A204.1 (cell line): ENCODE results near the gene DMD.
"Not testable (repeated sequence)": the region's sequence is repeated elsewhere in the genome, so short reads cannot be mapped to it uniquely, and the experiment has no call there.

Experiments
- FAIRE-seq: peaks from 2 replicates; lab custom pipeline; 2012; peaks lifted over from hg19 to GRCh38; lab: Jason Lieb, UNC

The DMD gene

DNA sequence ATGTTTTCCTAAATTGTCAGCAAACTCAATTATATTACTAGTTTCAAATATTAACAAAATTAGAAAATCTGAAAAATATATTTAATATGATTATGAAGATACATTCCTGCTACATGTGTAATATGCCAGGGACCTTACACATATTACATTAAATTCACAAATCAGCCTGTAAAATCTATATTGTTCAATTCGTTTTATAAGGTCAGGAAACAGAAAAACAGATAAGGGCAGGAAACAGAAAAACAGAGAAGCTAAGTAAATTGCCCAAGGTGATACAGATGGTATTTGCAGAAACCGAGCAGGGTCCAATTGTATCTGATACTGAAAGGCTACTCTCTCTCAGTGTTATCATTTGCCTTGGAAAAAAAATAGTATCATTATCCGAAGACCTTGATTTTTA is 739.0 kb downstream of the DMD start:
- no peak for FAIRE-seq

GRCh38 chrX:32455704-32456103 is 755.6 kb downstream of the DMD start:
- no peak for FAIRE-seq

- FAIRE-seq: no peak
These were observed 759.2 kb downstream of the DMD start for GRCh38 chrX:32451954-32452695.

DNA sequence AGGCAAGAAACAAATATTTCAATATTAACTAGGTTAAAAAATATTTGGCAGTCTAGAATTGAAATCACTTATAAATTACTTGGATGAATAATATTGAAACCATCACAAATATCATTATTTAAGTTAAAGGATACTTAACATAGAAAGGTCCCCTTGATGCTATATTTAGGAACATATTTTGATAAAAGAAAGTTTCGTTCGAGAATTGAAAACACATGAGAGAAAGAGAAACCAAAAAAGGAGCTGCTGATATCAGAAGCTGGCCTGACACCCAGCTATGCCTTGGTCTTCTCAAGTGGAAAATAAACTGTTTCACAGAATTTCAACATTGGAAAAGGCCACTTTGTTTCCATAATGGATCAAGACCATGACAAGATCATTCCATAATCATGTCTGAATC is 762.4 kb downstream of the DMD start:
- FAIRE-seq: no peak

- FAIRE-seq: no peak
These were observed 763.0 kb downstream of the DMD start for GRCh38 chrX:32448320-32448719.

DNA sequence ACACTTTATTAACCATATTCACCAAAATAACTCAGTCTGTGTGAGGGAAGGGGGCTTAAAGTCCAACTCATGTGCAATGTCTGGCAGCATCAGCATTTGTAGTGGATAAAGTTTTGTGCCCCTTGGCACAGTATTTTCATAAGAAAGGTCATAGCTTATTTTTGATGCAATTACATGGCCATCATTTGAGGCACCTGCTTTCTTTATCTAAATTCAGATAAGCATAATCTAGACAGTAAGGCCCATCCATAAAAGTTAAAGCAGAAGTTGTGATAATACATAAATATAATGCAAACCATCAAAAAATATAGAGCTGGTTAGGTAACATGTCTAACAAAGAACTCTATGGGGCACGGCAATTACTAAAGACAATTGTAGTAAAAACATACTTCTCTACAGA is 763.7 kb downstream of the DMD start:
- FAIRE-seq: no peak

DNA sequence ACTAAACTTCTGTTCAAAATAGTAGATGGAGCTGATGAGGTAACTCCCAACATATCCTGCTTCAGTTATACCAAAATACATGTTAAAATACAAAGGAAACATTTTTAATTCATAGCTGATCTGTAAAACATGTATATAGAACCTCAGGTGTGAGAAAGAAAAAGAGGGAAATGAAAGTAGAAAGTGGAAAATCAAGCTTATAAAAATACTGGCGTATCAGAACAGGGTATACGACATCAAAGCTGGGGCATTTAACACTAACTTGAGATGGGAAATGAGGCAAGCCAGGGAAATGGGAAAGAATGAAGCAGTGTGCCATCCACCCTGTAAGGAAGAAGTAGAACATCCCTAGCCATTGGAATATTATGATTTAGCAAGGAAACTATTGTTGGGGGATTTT is 767.5 kb downstream of the DMD start:
- no peak for FAIRE-seq

DNA sequence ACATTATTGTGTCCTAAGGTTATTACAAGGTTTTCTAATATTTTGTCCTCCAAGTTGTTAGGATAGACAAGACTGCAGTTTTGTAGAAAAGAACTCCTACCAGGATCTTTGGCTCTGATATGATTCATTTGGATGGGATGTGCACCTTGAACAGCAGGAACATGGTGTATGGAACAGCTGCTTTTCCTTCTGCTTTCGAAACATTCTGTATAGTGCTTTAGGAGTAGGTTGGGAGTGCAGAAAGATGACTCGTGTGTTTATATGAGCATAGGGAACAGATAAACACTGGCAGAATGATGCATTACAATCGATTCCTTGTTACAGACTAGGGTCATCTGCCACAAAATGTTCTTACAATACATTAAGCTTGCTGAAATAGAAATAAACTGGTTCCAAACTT is 790.1 kb downstream of the DMD start:
- no peak for FAIRE-seq

- FAIRE-seq: peak; percentile 53
These were observed 803.0 kb downstream of the DMD start for GRCh38 chrX:32408389-32408788.

DNA sequence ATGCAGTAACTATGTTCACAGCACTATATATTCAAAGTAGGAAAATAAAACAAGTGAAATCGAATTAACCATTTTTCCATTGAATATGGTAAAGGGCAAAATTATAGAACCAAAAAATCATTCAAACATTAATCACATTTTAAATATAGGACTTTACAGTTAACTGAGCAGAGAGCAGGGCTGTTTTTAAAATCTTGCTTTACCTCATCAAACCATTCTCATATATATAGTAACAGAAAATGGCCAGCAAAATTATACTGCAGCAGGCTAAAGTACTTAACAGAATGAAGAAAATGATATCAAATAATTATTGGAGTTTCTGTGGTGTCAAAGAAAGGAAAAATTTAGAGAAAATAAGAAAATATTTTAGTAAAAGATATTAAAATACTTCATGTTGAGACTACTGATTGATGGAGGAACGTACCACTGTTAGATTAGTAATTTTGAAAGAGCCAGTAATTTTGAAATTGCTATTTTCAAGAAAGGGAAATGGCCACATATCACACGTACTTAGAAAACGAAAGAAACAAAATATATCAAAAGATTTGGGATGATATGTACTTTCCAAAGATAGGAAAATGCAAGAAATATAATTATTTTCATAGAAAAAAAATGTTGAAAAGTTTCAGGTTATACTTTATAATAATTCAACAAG is 813.7 kb downstream of the DMD start:
- FAIRE-seq: no peak

DNA sequence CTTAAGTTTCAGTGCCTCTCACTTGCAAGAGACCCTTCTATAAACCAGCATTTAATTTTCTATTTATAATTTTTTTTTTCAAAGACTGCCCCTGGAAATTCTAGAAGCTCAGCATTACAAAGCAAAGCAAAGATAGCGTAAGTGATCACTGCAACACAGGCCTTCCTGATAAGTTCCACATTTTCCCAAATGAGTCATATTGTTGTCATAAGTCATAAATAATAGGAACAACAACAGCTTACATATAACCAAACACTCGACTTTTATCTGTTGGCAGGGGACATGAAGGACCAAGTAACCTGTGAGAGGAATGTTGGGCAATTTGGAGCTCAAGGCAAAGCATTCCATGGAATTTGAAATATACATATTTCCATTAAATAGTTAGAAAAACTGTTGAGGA is 815.5 kb downstream of the DMD start:
- no peak for FAIRE-seq

GRCh38 chrX:32392655-32393054 is 818.7 kb downstream of the DMD start:
- FAIRE-seq: no peak

- FAIRE-seq: no peak
These were observed 840.7 kb downstream of the DMD start for GRCh38 chrX:32370456-32371205.

DNA sequence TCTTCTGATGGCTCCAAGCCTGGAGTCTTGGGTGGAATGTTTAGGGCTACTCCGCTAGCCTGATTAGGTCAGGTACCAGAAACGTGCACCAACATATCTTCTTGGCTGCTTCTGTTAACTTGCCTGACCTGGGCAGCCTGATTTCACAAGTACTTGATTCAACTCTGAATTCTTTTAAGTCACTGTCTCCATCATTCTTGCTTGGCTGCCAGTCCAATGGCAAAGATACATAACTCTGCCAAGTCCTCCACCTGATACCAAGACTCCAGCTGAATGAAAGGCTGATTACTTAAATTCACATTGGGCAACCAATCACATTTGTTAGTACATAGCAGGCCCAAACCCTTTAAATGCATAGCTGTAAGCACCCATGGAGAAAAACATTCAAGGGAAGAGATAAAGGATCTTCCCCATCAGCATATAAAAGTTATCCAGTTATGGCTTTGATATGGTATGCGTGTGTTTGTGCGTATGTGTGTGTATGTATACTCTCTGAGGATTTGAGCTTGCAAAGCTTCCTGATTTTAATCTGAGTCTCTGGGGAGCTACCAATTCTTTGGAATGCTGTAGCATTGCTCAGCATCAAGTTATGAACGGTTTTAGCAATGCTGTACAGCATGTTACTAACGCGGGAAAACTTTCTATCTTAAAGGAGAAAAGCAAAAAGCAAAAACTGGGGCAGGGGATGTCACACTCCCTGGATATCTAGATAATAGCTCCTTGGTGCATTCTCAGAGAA is 917.2 kb downstream of the DMD start:
- no peak for FAIRE-seq

GRCh38 chrX:32289356-32289755 is 922.0 kb downstream of the DMD start:
- FAIRE-seq: no peak

GRCh38 chrX:32281853-32282252 is 929.5 kb downstream of the DMD start:
- FAIRE-seq: no peak

DNA sequence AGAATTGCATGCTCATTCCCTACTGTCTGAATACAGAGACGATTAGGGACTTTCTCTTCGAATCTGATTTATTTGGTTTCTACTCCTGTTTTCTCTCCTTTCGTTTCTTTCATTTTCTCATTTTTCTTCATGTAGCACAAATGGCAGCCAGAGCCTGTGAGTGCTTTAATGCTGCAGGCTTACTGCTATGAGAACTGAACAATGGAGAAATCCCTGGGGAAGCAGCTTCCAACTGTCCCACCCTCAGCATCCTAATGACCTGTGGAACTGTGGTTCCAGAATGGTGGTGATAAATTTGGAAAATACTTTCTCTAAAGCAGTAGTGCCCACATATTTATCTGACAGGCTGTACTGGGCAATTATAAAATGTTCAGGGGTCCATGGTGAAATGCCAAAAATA is 930.4 kb downstream of the DMD start:
- FAIRE-seq: no peak

- FAIRE-seq: no peak
These were observed 930.9 kb downstream of the DMD start for GRCh38 chrX:32280489-32280888.

DNA sequence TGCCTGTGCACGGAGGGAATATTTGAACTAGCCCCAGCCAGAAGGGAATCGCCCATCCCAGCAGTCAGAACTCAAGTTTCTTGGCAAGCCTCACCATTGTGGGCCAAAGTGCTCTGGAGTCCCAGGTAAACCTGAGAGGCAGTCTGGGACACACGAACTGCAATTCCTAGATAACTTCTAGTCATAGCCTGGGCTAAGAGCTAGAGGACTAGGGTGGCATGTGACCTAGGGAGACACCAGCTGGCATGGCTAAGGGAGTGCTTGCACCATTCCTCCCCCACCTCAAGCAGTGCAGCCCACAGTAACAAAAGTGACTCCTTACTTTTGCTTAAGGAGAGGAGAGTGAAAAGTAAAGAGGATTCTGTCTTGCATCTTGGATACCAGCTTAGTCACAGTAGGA is 935.2 kb downstream of the DMD start:
- no peak for FAIRE-seq

GRCh38 chrX:32269866-32270265 is 941.5 kb downstream of the DMD start:
- no peak for FAIRE-seq

GRCh38 chrX:32268207-32268606 is 943.1 kb downstream of the DMD start:
- no peak for FAIRE-seq

DNA sequence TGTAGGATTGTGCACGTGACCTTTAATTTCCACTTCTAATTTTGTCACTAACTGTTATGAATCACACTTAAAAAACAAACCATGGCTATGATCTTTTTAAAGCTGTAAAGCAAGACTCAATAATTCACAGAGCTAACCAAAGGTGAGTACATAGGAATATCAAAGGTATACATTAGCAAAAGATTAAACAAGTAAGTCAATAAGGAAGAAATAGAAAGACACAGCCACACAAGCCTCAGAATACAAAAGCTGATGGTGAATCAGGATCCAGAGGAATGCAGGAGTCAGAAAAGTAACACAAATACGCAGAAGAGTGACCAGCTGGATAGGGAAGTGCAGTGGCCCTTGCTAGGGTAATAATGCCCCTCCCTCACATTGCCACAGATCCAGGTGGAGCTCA is 943.6 kb downstream of the DMD start:
- FAIRE-seq: no peak

DNA sequence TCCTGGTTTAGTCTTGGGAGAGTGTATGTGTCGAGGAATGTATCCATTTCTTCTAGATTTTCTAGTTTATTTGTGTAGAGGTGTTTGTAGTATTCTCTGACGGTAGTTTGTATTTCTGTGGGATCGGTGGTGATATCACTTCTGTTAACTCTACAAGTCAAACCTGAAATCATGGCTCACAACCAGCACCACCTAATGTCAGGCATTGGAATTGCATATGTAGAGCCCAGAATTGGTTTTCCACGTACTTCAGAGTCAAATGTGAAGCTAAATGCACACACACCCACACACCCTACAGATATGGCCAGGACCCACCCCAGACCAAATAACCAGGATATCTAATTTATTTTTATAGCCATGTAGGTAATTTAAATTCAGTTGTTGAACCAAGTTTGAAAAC is 964.7 kb downstream of the DMD start:
- FAIRE-seq: not testable (repeated sequence)
